Measurements from ENCODE around the gene TCAF2.
"Not testable (repeated sequence)": the region's sequence is repeated elsewhere in the genome, so short reads cannot be mapped to it uniquely, and the experiment has no call there.

TCAF2 gene

GRCh38 chr7:143650447-143650846 is 29.7 kb downstream of the TCAF2 start:
- DNase-seq; intact Hi-C loops (cut with DNase I): not testable (repeated sequence)

Data from posterior cingulate gyrus (tissue), 11 donors.